DND-41 (cell line): ENCODE data around the gene YJEFN3.

Experiments
- ATAC-seq: fragments of 200-7000 bp; cut with Tn5 transposase; 3 replicates; pipeline ENCODE4 v1.9.1; 2021; ENCODE audit warnings: low read depth; ENCODE audit not compliant: insufficient read depth
- DNase-seq: peaks from one replicate; pipeline ENCODE4 v3.0.0-alpha.2; 2020
- H2AFZ ChIP-seq: 2 replicates; pipeline ENCODE4 v1.6.0; 2012; ENCODE audit warnings: low read depth, low read length
- H3K27ac ChIP-seq: 2 replicates; pipeline ENCODE4 v1.5.1; 2012; ENCODE audit warnings: low read length, inconsistent platforms
- H3K27me3 ChIP-seq: fragments of 200-600 bp; sonication (generic); 2 replicates; pipeline ENCODE4 v1.6.0; 2012; ENCODE audit warnings: low read length, mild to moderate bottlenecking, inconsistent platforms; ENCODE audit not compliant: insufficient read depth, poor library complexity
- H3K36me3 ChIP-seq: 2 replicates; pipeline ENCODE4 v1.5.1; 2012; ENCODE audit warnings: low read length, inconsistent platforms; ENCODE audit not compliant: insufficient read depth
- H3K4me1 ChIP-seq: 2 replicates; pipeline ENCODE4 v1.5.1; 2012; ENCODE audit warnings: mild to moderate bottlenecking, low read length; ENCODE audit not compliant: insufficient read depth
- H3K4me2 ChIP-seq: 2 replicates; pipeline ENCODE4 v1.6.0; 2012; ENCODE audit warnings: mild to moderate bottlenecking, moderate library complexity, low read length, inconsistent platforms; ENCODE audit not compliant: insufficient read depth
- H3K4me3 ChIP-seq, 2 experiments: fragments of 200-600 bp in 1 of 2; shearing (Covaris generic) in 1 of 2; 2 replicates each; pipeline ENCODE4 v1.5.1; 2012 to 2016; ENCODE audit warnings: inconsistent platforms in 2 of 2, low read length in 2 of 2, mild to moderate bottlenecking in 2 of 2, low read depth in 1 of 2, moderate library complexity in 1 of 2
- H3K79me2 ChIP-seq: 2 replicates; pipeline ENCODE4 v1.6.0; 2012; ENCODE audit warnings: low read length, inconsistent platforms; ENCODE audit not compliant: insufficient read depth
- H3K9ac ChIP-seq: 2 replicates; pipeline ENCODE4 v1.6.0; 2012; ENCODE audit warnings: low read depth, mild to moderate bottlenecking, inconsistent platforms, low read length, moderate library complexity
- H3K9me3 ChIP-seq: 2 replicates; pipeline ENCODE4 v1.5.1; 2012; ENCODE audit warnings: low read length, moderate library complexity, mild to moderate bottlenecking, inconsistent platforms; ENCODE audit not compliant: insufficient read depth, severe bottlenecking
- H4K20me1 ChIP-seq: 2 replicates; pipeline ENCODE4 v1.6.0; 2012; ENCODE audit warnings: low read length; ENCODE audit not compliant: insufficient read depth
- CTCF ChIP-seq: IDR thresholded peaks from 2 replicates; pipeline ENCODE4 v1.5.1; 2012; ENCODE audit warnings: borderline replicate concordance, low read length, moderate library complexity, mild to moderate bottlenecking; ENCODE audit not compliant: poor library complexity, severe bottlenecking; ENCODE audit errors: extremely low read depth
- EZH2 ChIP-seq: IDR thresholded peaks from 3 replicates; pipeline ENCODE4 v1.6.1; 2012; ENCODE audit warnings: borderline replicate concordance, low read depth, mild to moderate bottlenecking, moderate library complexity, low read length, inconsistent platforms; ENCODE audit not compliant: severe bottlenecking

YJEFN3 gene

GRCh38 chr19:19580418-19580817, 51.7 kb downstream of the YJEFN3 start:
- H3K36me3 ChIP-seq, result no peaks in the 10 kb centered on the region
- DNase-seq (no peak), ATAC-seq (no peak)
- H3K9me3 ChIP-seq, result no peaks in the 10 kb centered on the region
- no peak overlapping the region for H3K27ac ChIP-seq
- no peaks in the 10 kb centered on the region for H3K79me2 ChIP-seq
- H2AFZ ChIP-seq, result no peak overlapping the region
- TF ChIP-seq EZH2, result no peak
- H3K4me2 ChIP-seq, result no peak overlapping the region
- H3K4me3 ChIP-seq, result no peak overlapping the region
- no peak overlapping the region for H3K9ac ChIP-seq
- no peaks in the 10 kb centered on the region for H3K4me1 ChIP-seq
- no peaks in the 10 kb centered on the region for H3K27me3 ChIP-seq
- no peaks in the 10 kb centered on the region for H4K20me1 ChIP-seq

DNA sequence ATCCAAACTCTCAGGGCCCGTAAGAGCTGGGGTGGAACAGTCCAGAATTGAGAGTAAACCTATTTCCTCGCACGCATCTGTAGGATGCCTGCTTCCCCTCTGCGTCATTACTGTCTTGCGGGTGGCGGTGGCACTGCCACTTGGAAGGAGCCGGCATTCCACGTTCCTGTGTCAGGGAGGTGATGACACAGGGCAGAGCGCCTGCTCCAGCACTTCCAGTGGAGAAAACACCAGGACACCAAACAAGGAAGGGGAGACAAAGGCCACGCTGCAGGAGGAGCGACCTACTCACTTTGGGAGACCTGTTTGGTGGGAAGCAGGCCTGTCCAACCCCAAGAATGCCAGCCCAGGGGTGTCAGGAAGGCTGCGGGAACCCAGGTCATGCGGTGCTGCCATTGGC, 52.7 kb downstream of the YJEFN3 start:
- Histone ChIP-seq H3K4me3 (no peak overlapping the region), H3K4me2 (no peak overlapping the region), H3K36me3 (no peaks in the 10 kb centered on the region), H2AFZ (no peak overlapping the region), H3K4me1 (no peaks in the 10 kb centered on the region), H3K27me3 (no peaks in the 10 kb centered on the region), H3K79me2 (no peaks in the 10 kb centered on the region), H3K27ac (0 out of 2 replicates have a peak overlapping the region, but pooled peaks have one; percentile 20), H3K9ac (no peak overlapping the region), H4K20me1 (no peaks in the 10 kb centered on the region), H3K9me3 (no peaks in the 10 kb centered on the region)
- no peak for TF ChIP-seq CTCF
- DNase-seq (no peak), ATAC-seq (no peak)

- H3K4me2 ChIP-seq, result no peak overlapping the region
- TF ChIP-seq EZH2 (no peak), CTCF (no peak)
These were observed 53.8 kb downstream of the YJEFN3 start for GRCh38 chr19:19582471-19582870.

DNA sequence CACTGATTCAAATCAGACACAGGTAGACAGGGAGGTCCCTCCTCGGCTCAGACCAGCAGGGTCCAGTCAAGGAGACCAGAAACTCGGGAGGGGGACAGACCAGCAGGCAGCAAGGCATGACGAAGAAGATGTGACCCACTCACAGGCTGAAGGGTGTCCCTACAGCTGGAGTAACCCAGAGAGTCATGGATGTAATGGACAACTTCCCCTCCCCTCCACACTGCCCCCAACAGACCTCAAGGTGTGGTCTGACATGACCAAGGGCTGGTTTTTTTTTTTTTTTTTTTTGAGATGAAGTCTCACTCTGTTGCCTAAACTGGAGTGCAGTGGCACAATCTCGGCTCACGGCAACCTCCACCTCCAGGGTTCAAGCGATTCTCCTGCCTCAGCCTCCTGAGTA, 55.6 kb downstream of the YJEFN3 start:
- TF ChIP-seq CTCF (no peak), EZH2 (no peak)
- no peak for ATAC-seq

More at GRCh38 chr19:19582471-19582870, 53.8 kb downstream of the YJEFN3 start:
- Histone ChIP-seq H3K36me3 (no peaks in the 10 kb centered on the region), H3K4me3 (no peak overlapping the region), H3K9me3 (no peaks in the 10 kb centered on the region), H3K27ac (no peak overlapping the region), H2AFZ (no peak overlapping the region), H3K4me1 (no peaks in the 10 kb centered on the region), H3K9ac (no peak overlapping the region), H3K27me3 (no peaks in the 10 kb centered on the region), H4K20me1 (no peaks in the 10 kb centered on the region), H3K79me2 (no peaks in the 10 kb centered on the region)
- DNase-seq, result no peak
- ATAC-seq, result no peak

More for the DNA sequence above, 55.6 kb downstream of the YJEFN3 start:
- no peak overlapping the region for H3K4me3 ChIP-seq
- no peaks in the 10 kb centered on the region for H3K36me3 ChIP-seq
- H4K20me1 ChIP-seq, result no peaks in the 10 kb centered on the region
- DNase-seq, result no peak
- H2AFZ ChIP-seq, result no peak overlapping the region
- H3K27ac ChIP-seq, result no peak overlapping the region
- H3K4me2 ChIP-seq, result no peak overlapping the region
- H3K27me3 ChIP-seq, result no peaks in the 10 kb centered on the region
- H3K4me1 ChIP-seq, result no peaks in the 10 kb centered on the region
- no peaks in the 10 kb centered on the region for H3K9me3 ChIP-seq
- no peak overlapping the region for H3K9ac ChIP-seq
- H3K79me2 ChIP-seq, result no peaks in the 10 kb centered on the region
